Measurements from ENCODE around the gene LRMDA.

Gene LRMDA

GRCh38 chr10:75476985-75477384 is 45.6 kb downstream of the LRMDA start:
- no peak for DNase-seq

GRCh38 chr10:75477680-75478079 is 46.3 kb downstream of the LRMDA start:
- no peak for DNase-seq

- no peak for DNase-seq
These were observed 49.0 kb downstream of the LRMDA start for GRCh38 chr10:75480374-75480773.

- DNase-seq, result no peak
These were observed 51.8 kb downstream of the LRMDA start for GRCh38 chr10:75483188-75483587.

GRCh38 chr10:75484717-75485116 is 53.3 kb downstream of the LRMDA start:
- DNase-seq, result no peak

GRCh38 chr10:75486591-75486990 is 55.2 kb downstream of the LRMDA start:
- no peak for DNase-seq

- DNase-seq, result peak; percentile 29
These were observed 55.8 kb downstream of the LRMDA start for GRCh38 chr10:75487087-75487754.

- DNase-seq, result no peak
These were observed 56.3 kb downstream of the LRMDA start for GRCh38 chr10:75487755-75488125.

GRCh38 chr10:75492173-75492925 is 60.9 kb downstream of the LRMDA start:
- DNase-seq, result peak; percentile 33

- no peak for DNase-seq
These were observed 62.0 kb downstream of the LRMDA start for GRCh38 chr10:75493464-75493863.

GRCh38 chr10:75495434-75496190 is 64.2 kb downstream of the LRMDA start:
- DNase-seq, result no peak

GRCh38 chr10:75496191-75496567 is 64.8 kb downstream of the LRMDA start:
- no peak for DNase-seq

GRCh38 chr10:75497997-75498883 is 66.8 kb downstream of the LRMDA start:
- DNase-seq, result no peak

GRCh38 chr10:75498884-75499350 is 67.5 kb downstream of the LRMDA start:
- DNase-seq, result no peak

- no peak for DNase-seq
These were observed 68.2 kb downstream of the LRMDA start for GRCh38 chr10:75499556-75500160.

- DNase-seq, result no peak
These were observed 71.0 kb downstream of the LRMDA start for GRCh38 chr10:75502389-75502788.

GRCh38 chr10:75502838-75503237 is 71.4 kb downstream of the LRMDA start:
- DNase-seq, result no peak

GRCh38 chr10:75505293-75505692 is 73.9 kb downstream of the LRMDA start:
- DNase-seq, result no peak

GRCh38 chr10:75505840-75506506 is 74.5 kb downstream of the LRMDA start:
- no peak for DNase-seq

- DNase-seq, result no peak
These were observed 75.5 kb downstream of the LRMDA start for GRCh38 chr10:75506930-75507329.

- DNase-seq, result no peak
These were observed 76.0 kb downstream of the LRMDA start for GRCh38 chr10:75507469-75507868.

All from suppressor macrophage treated with lipopolysaccharide for 4 hours (primary cell).